Left renal cortex interstitium (tissue), 4 donors: ENCODE results near the gene BMP10. TPM values are rescaled to one million over a fixed set of nuclear protein-coding genes. Genes with fewer than 3 reads are reported as not detected.

Experiments used
- DNase-seq, 4 donors: peaks; one replicate each; pipeline ENCODE4 v3.0.0-alpha.2; 2013; ENCODE audit warnings: low read depth in 4 of 4, low spot score in 2 of 4, missing footprints in 1 of 4
- polyA plus RNA-seq, 4 donors: library from polyadenylated mRNA; unstranded; fragments of 120-200 nt; gene quantifications; one replicate each; pipeline ENCODE4 v1.2.1, GENCODE V29; 2013; ENCODE audit not compliant: insufficient read length in 4 of 4

BMP10 gene, protein sequence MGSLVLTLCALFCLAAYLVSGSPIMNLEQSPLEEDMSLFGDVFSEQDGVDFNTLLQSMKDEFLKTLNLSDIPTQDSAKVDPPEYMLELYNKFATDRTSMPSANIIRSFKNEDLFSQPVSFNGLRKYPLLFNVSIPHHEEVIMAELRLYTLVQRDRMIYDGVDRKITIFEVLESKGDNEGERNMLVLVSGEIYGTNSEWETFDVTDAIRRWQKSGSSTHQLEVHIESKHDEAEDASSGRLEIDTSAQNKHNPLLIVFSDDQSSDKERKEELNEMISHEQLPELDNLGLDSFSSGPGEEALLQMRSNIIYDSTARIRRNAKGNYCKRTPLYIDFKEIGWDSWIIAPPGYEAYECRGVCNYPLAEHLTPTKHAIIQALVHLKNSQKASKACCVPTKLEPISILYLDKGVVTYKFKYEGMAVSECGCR
- polyA plus RNA-seq: not detected

DNA sequence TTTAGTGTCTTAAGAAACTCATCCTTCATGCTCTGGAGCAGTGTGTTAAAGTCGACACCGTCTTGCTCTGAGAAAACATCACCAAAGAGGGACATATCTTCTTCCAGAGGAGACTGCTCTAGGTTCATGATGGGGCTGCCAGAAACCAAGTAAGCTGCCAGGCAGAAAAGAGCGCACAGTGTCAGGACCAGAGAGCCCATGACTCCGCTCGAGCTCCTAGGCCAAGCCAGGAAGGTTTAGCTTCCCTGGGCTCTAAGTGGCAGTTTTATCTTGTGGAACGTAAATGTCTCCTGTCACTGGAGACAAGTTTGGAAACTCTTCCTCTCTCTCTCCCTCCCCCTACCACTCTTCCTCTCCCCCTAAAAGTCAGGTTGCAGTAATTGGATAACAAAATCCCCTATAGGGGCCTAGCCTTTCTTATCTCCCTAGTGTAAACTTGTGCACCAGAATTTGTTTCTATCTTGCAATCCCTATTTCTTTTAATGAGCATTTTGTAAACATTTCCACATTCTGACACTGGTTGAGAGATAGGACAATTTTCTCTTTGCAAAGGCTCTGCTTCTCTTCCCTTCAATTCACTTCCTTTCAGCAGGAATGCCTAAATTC, at the start of gene BMP10:
Gene BMP10, minus strand, starts transcription at position 239 of the 606 bp plus-strand sequence. Its CDS starts 39 bp downstream, at position 200.
- no peak for DNase-seq

DNA sequence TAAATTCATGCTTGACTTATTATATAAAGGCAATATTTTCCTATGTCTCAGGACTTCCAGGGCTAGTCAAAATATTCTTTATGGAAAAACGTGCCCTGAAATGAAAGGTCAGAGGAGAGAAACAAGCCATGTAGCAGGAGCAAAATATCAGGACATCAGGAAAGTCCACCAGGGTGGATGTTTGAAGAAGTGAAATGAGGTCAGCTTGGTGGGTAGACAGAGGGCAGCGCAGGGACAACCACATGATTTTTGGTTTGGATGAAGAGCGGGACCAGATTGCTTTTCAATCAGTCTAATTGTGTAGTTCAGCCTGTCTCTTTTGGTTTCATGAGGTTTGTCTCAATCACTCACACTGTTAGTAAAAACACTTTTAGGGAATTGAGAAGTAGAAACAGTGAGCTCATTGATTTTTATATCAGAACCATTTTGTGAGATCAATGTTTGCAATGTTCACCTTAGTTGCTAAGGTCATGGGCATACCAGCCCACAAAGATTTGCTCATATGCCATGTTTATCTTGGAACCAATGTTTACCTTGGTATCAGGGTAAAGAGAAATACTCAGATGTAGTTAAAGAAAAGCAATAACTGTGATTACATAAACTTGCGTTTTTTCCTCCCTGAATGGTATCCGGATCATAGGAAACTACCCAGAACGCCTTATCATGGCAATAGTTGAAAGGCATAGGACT, 49.4 kb upstream of the BMP10 start:
- DNase-seq: no peak

DNA sequence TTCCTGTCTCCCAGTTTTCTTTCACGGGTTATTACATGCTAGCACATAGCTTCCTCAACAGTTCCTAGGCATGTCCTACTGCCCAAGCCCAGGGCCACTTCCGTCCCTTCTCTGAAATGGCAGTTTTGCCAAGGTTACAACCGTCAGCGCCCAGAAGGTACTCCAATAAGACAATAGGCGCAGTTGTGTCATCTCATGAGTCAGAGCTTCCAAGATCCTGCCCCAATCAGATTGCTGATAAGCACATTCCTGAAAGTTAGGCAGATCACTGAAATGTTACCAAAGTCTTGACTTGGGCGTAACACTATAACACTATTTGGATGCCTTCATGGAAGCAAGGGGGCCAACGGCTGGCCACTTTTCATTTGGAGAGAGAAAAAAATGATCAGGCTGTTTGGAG, 47.3 kb upstream of the BMP10 start:
- DNase-seq: no peak

DNA sequence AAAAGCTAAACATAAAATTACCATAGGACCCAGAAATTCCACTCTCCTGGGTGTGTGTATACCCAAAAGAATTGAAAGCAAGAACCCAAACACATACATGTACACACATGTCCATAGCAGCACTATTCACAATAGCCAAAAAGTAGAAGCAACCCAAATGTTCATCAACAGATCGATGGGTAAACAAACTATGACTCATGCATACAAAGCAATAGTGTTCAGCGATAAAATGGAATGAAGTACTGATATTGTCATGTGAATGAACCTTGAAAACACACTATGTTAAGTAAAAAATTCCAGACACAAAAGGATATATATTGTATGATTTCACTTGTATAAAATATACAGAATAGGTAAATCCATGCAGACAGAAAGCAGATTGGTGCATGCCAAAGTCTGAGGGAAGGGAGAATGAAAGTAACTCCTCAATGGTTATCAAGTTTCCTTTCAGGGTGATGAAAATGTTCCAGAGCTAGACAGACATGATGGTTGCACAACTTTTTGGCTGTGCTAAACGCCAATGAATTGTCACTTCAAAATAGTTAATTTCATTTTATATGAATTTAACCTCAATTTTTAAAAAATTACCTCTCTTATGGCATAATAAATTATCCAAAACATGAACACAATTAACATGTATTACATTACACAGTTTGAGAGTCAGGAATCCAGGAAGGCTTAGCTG, 46.0 kb upstream of the BMP10 start:
- DNase-seq: no peak

DNA sequence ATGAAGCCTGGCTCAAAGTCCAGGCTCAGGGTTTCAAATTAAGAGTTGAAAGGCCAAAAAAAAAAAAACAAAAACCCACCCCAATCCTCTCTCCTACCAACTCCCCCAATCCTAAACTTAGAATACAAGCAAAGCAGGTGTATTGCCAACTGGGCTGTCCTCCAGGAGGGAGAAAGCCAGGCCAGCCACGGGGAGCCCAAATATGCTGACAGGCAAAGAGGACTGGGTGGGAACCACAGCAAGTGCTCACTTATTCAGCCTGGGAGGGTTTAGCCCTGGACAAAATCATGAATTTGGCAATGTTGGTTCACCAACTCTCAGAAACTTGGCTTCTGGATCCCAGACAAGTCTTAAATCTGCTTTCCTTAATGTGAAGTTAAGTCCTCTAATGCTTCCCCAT, 45.0 kb upstream of the BMP10 start:
- no peak for DNase-seq

DNA sequence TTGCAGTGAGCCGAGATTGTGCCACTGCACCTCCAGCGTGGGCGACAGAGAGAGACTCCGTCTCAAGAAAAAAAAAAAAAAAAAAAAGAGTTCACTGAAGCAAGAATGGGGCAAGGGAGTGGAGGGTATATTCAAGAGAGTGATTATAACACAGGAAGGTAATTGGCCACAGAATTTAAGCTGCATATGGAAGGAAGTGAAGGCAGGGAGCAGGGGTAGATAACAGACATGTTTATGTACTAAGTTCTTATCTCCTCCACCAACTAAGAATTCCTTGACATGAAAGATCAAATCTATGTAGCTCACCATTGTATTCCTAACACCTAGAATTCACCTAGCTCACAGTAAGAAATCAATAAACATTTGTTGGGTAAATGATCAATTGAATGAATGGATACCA, 44.2 kb upstream of the BMP10 start:
- DNase-seq: no peak

DNA sequence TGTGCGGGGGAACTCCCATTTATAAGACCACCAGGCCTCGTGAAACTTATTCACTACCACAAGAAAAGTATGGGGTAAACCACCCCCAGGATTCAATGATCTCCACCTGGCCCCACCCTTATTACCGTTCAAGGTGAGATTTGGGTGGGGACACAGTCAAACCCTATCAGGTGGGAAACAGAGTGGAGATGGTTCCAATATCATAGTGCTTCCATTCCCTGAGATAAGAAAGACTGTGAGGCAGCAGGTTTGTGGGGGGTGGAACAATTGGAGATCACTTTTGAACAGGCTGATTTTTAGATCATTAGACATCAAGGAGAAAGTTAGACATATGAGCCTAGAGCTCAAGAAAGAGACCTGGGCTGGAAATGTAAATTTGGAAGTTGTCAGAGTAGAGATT, 42.2 kb upstream of the BMP10 start:
- no peak for DNase-seq

DNA sequence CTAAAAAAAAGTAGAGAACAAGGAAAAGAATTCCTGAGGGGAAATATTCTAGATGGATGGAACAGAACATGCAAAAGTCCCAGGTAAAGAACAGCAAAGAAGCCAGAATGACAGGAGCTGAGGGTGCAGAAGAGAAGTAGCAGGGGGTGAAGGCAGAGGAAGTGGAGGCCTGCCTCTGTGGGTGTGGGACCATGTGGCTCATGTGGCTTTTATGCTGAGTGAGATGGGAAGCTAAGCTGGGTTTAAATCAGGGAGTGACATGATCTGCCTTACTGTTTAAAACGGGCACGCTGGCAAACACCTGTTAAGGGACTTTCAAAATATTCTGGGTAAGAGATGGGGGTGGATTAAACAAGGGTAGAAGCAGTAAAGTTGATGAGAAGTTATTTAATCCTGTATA, 41.5 kb upstream of the BMP10 start:
- DNase-seq: no peak

DNA sequence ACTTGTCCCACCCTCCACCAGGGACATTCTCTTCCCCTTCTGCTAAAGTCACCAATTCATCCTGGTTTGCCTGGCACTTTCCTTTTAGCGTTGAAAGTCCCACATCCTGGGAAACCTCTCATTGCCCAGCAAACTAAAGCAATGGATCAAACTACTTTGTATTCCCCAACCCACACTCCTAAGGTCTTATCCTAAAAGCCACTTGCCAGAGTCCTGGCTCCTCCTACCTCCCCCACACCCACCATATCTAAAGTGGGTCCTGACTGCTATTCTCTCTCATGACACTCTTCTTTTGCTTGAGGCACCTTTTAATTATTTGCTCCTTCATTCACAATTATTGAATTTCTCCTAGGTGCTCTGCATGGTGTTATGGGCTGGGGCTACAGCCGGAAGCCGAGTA, 40.9 kb upstream of the BMP10 start:
- DNase-seq: no peak

DNA sequence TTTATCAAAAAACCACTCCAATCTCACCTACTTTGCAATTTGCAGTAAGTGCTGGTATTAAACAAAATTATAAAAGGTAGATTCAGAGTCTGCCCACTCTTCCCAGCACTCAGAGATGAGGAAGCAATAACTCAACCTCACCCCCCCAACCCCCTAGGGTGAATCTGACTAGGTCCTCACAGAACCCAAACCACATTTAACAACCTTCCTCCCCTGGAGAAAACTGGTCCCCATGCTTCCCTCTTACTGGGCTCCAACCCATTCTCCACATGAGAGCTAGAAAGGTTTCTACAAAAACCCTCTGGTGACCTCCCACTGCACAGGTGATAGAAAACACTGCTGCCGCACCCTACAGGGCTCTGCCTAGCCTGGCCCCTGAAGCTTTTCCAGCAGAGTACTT, 40.5 kb upstream of the BMP10 start:
- no peak for DNase-seq

DNA sequence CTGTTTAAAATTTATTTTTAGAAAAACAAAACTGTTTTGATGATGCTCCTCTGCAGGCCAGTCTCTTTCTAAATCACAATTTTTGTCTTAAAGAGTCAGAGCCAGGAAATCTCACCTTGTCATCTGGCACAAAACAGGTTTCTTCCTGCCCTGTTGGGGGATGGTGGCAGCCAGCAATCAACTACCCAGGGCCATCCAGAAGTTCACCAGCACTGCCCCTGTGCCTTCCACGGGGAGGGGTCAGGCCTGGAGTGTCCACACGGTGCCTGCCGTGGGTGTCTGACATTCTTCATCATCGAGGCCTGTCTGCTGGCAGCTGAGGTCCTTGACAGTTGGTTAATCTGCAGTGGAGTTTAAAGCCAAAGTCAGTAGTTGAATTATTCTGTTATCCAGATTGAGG, 40.0 kb upstream of the BMP10 start:
- no peak for DNase-seq

DNA sequence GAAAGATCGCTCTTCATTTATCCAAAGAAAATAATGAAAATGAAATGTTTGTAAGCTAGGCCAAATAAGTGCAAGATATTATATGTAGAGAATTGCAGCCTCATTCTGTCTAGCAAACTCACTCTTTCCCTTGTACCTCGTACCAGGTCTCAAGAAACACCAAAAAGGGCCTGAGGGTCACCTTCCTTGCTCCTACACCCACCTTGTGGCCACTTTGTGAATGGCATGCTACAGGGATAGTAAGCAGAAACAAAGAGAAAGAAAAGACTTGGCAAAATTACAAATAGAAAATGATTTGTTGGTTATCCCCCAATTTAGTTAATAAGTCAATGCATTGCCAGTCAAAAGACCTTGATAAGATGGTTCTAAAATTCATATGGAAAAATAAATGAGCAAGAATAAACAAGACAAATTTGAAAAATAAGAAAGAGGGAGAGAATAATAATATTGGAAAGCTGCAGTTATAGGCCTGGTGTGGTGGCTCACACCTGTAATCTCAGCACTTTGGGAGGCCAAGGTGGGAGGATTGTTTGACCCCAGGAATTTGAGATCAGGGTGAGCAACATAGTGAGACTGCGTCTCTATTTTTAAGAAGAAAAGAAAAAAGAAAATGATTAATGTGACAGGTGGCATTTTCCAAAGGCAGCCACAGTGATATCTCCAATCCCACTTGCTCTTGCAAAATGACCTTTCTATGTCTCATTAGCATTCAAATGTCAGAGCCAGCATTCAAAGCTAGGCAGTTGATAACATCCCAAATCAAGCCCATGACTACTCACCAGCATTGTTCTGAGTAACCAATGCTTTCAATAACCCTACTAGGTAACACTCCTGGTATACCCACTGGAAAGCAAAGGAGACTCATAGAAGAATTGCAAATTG, 38.8 kb upstream of the BMP10 start:
- peak; percentile 31 to 53 (median 42) for DNase-seq

DNA sequence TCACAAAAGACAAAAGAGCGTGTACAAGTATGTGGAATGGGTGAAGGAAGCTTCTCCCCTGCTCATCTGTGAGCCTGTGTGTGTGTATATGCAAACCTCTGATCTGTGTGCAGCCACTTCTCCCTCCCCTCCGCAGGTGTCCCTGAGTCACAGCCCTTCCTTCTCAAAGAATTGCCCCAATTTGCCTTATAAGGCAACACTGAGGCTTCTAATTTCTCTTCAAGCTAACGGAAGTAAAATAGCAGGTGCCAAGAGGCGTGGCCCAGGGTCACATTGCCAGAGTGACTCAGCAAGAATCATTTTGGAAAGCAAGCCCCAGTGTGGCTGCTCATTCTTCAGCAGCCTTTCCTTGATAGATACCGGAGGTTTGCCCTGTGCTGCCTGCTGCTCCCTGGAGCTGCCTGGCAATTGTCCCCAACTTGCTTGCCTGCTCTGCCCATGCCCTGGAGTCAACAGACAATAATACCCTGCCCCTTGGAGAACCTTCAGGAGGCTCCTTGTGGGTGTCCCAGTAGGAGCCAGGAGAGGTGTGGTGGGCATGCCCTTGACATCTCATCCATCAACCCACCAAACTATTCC, 37.3 kb upstream of the BMP10 start:
- DNase-seq: no peak

DNA sequence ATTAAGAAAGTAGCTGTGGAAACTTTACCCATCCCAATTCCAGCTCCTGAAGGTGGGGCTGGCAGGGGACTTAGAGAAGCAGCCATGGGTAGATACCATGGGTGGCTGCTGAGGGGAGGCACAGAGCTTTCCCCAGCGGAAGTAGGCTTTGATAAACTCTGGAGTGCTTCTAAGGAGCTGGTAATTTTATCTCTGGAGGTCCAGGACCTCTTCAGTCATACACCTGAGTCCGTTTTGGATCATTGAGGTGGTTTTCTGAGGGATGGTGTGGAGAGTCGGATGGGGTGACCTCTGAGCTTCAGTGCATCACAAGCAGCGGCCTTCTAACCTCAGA, 36.7 kb upstream of the BMP10 start:
- DNase-seq: no peak

DNA sequence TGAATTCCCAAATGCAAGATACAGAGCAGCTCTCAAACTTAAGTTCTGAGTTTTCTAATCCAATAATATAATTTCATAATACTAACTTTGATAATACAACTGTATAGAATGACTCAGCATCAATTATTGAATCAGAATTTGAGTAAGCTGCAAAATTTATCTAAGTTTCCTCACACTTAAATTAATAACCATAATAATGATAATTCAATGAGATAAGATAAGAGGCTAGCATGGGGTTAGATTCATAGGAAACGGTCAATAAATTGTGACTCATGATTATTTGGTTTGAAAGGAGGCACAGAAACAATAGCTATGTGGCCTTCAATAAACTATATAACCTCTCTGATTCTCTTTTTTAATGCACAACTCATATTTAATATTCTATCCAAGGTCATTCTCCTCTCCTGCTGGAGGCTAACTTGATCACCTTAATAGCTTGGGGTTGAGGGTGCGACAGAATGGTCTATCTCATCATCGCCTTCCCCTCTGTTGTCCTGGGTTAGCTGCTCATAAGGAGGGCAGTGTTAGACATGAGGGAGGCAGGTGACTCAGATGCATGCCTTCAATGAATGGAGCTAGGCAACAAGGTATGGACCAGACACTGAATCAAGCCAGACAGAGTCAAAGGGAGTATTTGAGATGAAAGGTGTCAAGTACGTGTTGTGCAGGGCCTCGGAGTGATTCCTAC, 36.2 kb upstream of the BMP10 start:
- no peak for DNase-seq

DNA sequence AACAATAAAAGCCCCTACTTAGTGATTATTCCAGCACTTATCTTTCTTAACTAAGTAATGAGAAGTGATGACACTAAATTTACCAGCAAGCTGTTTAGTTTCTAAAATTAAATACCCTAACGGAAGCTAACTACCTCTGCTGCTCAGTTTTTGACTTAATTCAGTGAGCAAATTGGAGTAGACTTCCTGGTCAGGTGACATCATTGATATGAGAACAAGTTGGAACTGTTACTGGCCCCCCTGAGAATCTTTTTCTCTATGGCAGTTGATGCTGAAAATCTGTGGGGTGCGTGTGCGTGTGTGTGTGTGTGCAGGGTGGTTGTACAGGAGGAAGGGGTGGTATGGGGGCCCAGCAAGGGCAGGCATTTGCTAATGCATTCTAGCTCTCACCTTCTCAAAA, 35.5 kb upstream of the BMP10 start:
- no peak for DNase-seq

DNA sequence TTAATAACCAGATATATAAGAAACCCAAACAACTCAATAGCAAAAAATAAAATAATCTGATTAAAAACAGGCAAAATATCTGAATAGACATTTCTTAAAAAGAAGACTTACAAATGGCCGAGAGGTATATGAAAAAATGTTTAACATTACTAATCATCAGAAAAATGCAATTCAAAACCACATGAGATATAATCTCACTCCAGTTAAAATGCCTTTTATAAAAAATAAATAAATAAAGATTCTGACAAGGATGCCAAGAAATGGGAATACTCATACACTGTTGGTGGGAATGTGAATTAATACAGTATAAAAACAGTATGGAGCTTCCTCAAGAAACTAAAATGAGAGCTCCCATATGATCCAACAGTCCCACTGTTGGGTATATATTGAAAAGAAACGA, 33.9 kb upstream of the BMP10 start:
- no peak for DNase-seq

DNA sequence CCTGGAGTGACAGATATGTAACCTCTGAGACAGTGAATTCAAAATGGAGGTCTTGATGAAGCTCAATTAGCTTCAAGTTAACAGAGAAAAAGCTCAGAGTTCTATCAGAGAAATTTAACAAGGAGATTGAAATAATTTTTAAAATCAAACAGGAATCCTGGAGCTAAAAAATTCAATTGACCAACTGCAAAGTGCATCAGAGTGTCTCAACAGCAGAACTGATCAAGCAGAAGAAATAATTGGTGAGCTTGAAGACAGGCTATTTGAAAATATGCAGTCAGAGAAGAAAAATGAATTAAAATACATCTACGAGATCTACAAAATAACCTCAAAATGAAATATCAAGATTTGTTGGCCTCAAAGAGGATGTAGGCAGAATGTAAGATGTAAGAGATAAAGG, 30.4 kb upstream of the BMP10 start:
- DNase-seq: no peak

DNA sequence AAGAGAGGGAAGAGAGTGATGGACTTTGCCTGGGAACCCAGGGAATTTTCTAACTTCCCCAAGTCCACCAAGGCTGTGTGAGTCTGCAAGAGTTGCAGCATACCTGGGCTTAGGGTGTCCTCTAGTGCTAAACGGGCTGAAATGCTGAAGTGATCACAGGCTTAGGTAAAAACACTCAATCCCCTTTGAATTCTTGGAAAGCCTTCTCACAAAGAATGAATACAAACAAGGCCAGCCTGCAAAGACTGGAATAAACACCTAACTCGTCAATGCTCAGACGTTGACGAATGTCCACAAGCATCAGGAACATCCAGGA, 30.0 kb upstream of the BMP10 start:
- DNase-seq: no peak
